SU-DHL-6 (cell line): ENCODE data around the gene IER3.

Experiments
- H2AFZ ChIP-seq: fragments of 200-600 bp; sonication (generic); 2 replicates; pipeline ENCODE4 v1.6.1; 2014; ENCODE audit warnings: low read depth, mild to moderate bottlenecking, moderate library complexity, mixed read lengths, antibody characterized with exemption, low read length; ENCODE audit not compliant: severe bottlenecking
- H3F3A ChIP-seq: fragments of 200-600 bp; shearing (Covaris generic); 2 replicates; pipeline ENCODE4 v1.6.0; 2016; ENCODE audit warnings: antibody characterized with exemption, mild to moderate bottlenecking; ENCODE audit not compliant: insufficient read depth
- H3K27ac ChIP-seq: fragments of 200-600 bp; sonication (generic); 2 replicates; pipeline ENCODE4 v1.5.1; 2016; ENCODE audit warnings: low read depth, mild to moderate bottlenecking, low read length, moderate library complexity, mixed read lengths
- H3K27me3 ChIP-seq: fragments of 200-600 bp; sonication (generic), shearing (Covaris generic); 2 replicates; pipeline ENCODE4 v1.6.0; 2014; ENCODE audit warnings: mild to moderate bottlenecking, low read length
- H3K36me3 ChIP-seq: fragments of 200-600 bp; sonication (generic); 2 replicates; pipeline ENCODE4 v1.6.1; 2014; ENCODE audit warnings: mild to moderate bottlenecking, low read length, mixed read lengths
- H3K4me2 ChIP-seq: fragments of 300-600, 200-600 bp; shearing (Covaris generic), sonication (generic); 2 replicates; pipeline ENCODE4 v1.6.0; 2014; ENCODE audit warnings: low read length, low read depth, mild to moderate bottlenecking; ENCODE audit not compliant: poor library complexity, severe bottlenecking
- H3K4me3 ChIP-seq: fragments of 200-600 bp; sonication (generic); 2 replicates; pipeline ENCODE4 v1.5.1; 2014; ENCODE audit warnings: antibody characterized with exemption, low read length, mild to moderate bottlenecking, mixed read lengths; ENCODE audit not compliant: insufficient read depth, poor library complexity, severe bottlenecking
- H3K79me2 ChIP-seq: fragments of 200-600 bp; sonication (generic); 2 replicates; pipeline ENCODE4 v1.6.1; 2014; ENCODE audit warnings: mild to moderate bottlenecking, low read length, moderate library complexity; ENCODE audit not compliant: insufficient read depth
- H3K9ac ChIP-seq: fragments of 200-600 bp; sonication (generic); 2 replicates; pipeline ENCODE4 v1.7.0; 2014; ENCODE audit warnings: mild to moderate bottlenecking, low read length
- H3K9me2 ChIP-seq: fragments of 200-600 bp; sonication (generic); replicated peaks from 2 replicates; pipeline ENCODE4 v1.6.1; 2014; ENCODE audit warnings: low read length; ENCODE audit not compliant: insufficient read depth
- H3K9me3 ChIP-seq: fragments of 200-600 bp; sonication (generic); 2 replicates; pipeline ENCODE4 v1.6.1; 2014; ENCODE audit warnings: low read length, mixed read lengths; ENCODE audit not compliant: insufficient read depth
- H4K20me1 ChIP-seq: fragments of 200-600 bp; sonication (generic); 2 replicates; pipeline ENCODE4 v1.6.1; 2014; ENCODE audit warnings: low read depth, mild to moderate bottlenecking, antibody characterized with exemption, low read length, moderate library complexity, mixed read lengths
- EZH2phosphoT487 ChIP-seq: fragments of 200-600 bp; sonication (generic), shearing (Covaris generic); conservative IDR thresholded peaks from 2 replicates; pipeline ENCODE4 v1.6.1; 2018; ENCODE audit warnings: mild to moderate bottlenecking, antibody characterized with exemption, low read length, moderate library complexity, mixed read lengths
- TF ChIP-seq, protein P1 (sequence below): fragments of 200-600 bp; sonication (generic); IDR thresholded peaks from one replicate; pipeline ENCODE4 v1.5.1; 2017; ENCODE audit warnings: antibody characterized with exemption, mild to moderate bottlenecking, low read length, moderate library complexity; ENCODE audit not compliant: insufficient read depth, poor library complexity, severe bottlenecking

IER3 gene

DNA sequence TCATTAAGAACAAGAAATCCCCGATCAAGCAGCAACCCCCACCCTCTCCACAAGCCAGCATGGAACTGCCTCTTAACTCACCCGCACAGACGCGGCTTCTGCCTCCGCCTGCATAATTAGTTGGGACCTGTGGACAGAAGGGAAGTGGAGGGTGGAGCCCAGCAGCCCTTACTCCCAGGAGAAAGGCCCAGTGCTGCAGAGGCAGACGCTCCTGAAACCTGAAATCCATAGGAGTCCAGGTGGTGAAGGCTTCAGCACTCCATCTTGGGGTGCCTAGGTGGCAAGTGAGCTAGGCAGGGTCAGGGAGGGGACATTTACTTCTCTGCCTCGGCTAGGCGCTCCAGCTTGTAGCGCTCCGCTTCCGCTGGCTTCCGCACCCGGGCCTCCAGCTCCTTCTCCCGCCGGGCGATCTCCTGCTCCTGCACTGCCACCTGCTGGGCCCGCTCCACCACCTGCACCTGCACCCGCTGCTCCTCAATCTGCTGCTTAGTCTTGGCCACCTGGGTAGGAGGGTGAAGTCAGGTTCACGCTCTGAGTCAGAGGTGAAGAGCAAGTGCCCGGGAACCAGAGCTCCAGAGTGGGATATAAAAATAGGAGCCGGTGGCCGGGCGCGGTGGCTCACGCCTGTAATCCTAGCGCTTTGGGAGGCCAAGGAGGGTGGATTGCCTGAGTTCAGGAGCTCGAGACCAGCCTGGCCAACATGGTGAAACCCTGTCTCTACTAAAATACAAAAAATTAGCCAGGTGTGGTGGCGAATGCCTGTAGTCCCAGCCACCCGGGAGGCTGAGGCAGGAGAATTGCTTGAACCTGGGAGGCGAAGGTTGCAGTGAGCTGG is 13.5 kb downstream of the IER3 start:
- Histone ChIP-seq H4K20me1 (no peaks in the 10 kb centered on the region), H3K79me2 (no peaks in the 10 kb centered on the region), H3F3A (peaks cover 44% of the 10 kb centered on the region), H3K4me2 (peak overlapping the region; percentile 55), H3K27ac (peak overlapping the region; percentile 33), H3K9me2 (no peaks in the 10 kb centered on the region), H3K36me3 (0 out of 2 replicates have a peak, but pooled peaks cover 5% of the 10 kb centered on the region), H3K9ac (peak overlapping the region; percentile 52), H3K9me3 (no peaks in the 10 kb centered on the region), H3K4me3 (peak overlapping the region; percentile 15), H3K27me3 (no peaks in the 10 kb centered on the region), H2AFZ (peak overlapping the region; percentile 36)
- TF ChIP-seq EZH2phosphoT487 = no peak
- TF ChIP-seq, protein P1, sequence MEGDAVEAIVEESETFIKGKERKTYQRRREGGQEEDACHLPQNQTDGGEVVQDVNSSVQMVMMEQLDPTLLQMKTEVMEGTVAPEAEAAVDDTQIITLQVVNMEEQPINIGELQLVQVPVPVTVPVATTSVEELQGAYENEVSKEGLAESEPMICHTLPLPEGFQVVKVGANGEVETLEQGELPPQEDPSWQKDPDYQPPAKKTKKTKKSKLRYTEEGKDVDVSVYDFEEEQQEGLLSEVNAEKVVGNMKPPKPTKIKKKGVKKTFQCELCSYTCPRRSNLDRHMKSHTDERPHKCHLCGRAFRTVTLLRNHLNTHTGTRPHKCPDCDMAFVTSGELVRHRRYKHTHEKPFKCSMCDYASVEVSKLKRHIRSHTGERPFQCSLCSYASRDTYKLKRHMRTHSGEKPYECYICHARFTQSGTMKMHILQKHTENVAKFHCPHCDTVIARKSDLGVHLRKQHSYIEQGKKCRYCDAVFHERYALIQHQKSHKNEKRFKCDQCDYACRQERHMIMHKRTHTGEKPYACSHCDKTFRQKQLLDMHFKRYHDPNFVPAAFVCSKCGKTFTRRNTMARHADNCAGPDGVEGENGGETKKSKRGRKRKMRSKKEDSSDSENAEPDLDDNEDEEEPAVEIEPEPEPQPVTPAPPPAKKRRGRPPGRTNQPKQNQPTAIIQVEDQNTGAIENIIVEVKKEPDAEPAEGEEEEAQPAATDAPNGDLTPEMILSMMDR = peak; percentile 99

DNA sequence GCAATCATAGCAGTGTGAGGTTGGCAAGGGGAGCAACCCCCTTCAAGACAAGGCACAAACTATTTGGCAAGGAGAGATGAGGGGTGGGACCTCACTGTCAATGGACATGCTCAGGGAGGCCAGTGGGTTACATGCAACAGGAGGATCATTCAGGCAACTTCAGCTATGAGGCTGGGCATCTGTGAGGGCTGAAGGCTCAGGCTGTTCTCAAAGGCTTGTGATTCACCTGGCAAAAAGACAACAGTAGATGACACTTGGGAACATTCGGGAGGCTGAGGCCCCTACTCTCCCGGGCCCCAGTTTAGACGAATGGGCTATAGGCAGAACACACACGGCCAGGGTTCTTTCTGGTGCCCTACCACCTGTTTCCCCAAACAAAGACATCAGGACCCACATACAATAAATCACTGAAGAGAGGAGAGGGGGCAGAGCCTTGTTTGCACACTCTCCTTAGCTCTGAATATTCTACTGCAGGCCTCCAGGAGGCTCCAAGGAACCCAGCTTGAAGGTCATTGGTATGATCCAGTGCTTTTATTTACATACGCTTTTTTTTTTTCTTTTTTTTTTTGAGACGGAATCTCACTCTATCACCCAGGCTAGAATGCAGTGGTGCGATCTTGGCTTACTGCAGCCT is 16.3 kb downstream of the IER3 start:
- Histone ChIP-seq H2AFZ (no peak overlapping the region), H3K9ac (no peak overlapping the region), H3K9me2 (no peaks in the 10 kb centered on the region), H4K20me1 (peaks cover 7% of the 10 kb centered on the region), H3K9me3 (no peaks in the 10 kb centered on the region), H3K36me3 (peaks cover 26% of the 10 kb centered on the region), H3K27ac (no peak overlapping the region), H3K4me3 (no peak overlapping the region), H3K79me2 (peaks cover 15% of the 10 kb centered on the region), H3F3A (peaks cover 72% of the 10 kb centered on the region), H3K4me2 (no peak overlapping the region), H3K27me3 (no peaks in the 10 kb centered on the region)
- no peak for TF ChIP-seq EZH2phosphoT487
- TF ChIP-seq, protein P1 = no peak

DNA sequence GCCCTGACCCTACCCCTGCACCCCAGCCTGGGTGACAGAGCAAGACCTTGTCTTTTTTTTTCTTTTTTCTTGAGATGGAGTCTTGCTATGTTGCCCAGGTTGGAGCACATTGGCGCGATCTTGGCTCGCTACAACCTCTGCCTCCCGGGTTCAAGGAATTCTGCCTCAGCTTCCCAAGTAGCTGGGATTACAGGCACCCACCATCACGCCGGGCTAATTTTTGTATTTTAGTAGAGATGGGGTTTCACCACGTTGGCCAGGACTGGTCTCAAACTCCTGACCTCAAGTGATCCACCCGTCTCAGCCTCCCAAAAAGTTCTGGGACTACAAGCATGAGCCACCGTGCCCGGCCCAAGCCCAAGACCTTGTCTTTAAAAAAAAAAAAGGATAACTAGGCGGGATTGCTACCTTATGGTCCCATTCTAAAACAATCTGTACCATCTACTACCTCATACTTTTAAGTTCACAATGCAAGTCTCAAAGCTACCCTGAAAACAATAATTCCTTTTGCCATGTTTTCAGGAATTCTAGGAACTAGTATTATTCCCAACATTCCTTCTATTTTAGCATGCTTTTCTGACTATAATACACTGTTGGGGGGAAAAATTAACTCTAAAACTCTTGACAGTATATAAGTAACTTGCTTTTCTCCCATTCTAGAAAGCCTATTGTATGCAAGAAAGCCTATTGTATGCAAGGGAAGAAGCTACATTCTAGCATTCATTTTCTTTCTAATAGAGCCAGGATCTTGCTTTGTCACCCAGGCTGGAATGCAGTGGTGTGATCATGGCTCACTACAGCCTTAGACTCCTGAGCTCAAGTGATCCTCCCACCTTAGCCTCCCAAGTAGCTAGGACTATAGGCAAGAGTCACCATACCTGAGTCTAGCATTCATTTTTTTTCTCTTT is 17.6 kb downstream of the IER3 start:
- Histone ChIP-seq H3K4me3 (no peak overlapping the region), H4K20me1 (peaks cover 13% of the 10 kb centered on the region), H2AFZ (no peak overlapping the region), H3F3A (peaks cover 78% of the 10 kb centered on the region), H3K9me2 (no peaks in the 10 kb centered on the region), H3K9me3 (no peaks in the 10 kb centered on the region), H3K27me3 (no peaks in the 10 kb centered on the region), H3K9ac (no peak overlapping the region), H3K4me2 (no peak overlapping the region), H3K27ac (no peak overlapping the region), H3K79me2 (peaks cover 28% of the 10 kb centered on the region), H3K36me3 (peaks cover 35% of the 10 kb centered on the region)
- TF ChIP-seq, protein P1 = no peak
- no peak for TF ChIP-seq EZH2phosphoT487
